ENCODE measurements around the gene TRAF2. TPM values are rescaled to one million over a fixed set of nuclear protein-coding genes. Genes with fewer than 3 reads are reported as not detected.

TRAF2 gene
- total and polyA plus RNA-seq, 2 of the 13 experiments (the other 11 are each of a cell fraction or from before 2014, with no cell fraction given), result 12.4 to 13.6 TPM

GRCh38 chr9:136882947-136883283 lies 3.4 kb upstream of the TRAF2 start (continued):
- TF ChIP-seq, protein P1, sequence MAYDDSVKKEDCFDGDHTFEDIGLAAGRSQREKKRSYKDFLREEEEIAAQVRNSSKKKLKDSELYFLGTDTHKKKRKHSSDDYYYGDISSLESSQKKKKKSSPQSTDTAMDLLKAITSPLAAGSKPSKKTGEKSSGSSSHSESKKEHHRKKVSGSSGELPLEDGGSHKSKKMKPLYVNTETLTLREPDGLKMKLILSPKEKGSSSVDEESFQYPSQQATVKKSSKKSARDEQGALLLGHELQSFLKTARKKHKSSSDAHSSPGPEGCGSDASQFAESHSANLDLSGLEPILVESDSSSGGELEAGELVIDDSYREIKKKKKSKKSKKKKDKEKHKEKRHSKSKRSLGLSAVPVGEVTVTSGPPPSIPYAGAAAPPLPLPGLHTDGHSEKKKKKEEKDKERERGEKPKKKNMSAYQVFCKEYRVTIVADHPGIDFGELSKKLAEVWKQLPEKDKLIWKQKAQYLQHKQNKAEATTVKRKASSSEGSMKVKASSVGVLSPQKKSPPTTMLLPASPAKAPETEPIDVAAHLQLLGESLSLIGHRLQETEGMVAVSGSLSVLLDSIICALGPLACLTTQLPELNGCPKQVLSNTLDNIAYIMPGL (CRISPR knock-in tag; IDR thresholded peaks at IDR 0.05; ENCODE audit: borderline replicate concordance in 1 of 2, low read depth in 1 of 2), result peak in 1 of 2 experiments; percentile 15; a peak in 2 of 4 replicates
- TF ChIP-seq ZNF263 (CRISPR knock-in tag; IDR thresholded peaks at IDR 0.05), result 0 out of 2 replicates have a peak, but pooled peaks have one; percentile 1
- TF ChIP-seq CCDC6 (CRISPR knock-in tag; IDR thresholded peaks at IDR 0.05), result peak; percentile 51; the same call in 1 of the 2 replicates
- 0 out of 2 replicates have a peak, but pooled peaks have one; percentile 5 for TF ChIP-seq ZBTB7B (CRISPR knock-in tag; IDR thresholded peaks at IDR 0.05)
- TF ChIP-seq SALL2 (CRISPR knock-in tag; IDR thresholded peaks at IDR 0.05), result 0 out of 2 replicates have a peak, but pooled peaks have one; percentile 52
- 0 out of 2 replicates have a peak, but pooled peaks have one; percentile 12 for TF ChIP-seq HDAC2 (CRISPR knock-in tag; IDR thresholded peaks at IDR 0.05)
- TF ChIP-seq, protein P2, sequence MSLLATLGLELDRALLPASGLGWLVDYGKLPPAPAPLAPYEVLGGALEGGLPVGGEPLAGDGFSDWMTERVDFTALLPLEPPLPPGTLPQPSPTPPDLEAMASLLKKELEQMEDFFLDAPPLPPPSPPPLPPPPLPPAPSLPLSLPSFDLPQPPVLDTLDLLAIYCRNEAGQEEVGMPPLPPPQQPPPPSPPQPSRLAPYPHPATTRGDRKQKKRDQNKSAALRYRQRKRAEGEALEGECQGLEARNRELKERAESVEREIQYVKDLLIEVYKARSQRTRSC (CRISPR knock-in tag; IDR thresholded peaks at IDR 0.05; ENCODE audit: low read depth), result 0 out of 2 replicates have a peak, but pooled peaks have one; percentile 43
- peak; percentile 4; the same call in 1 of the 2 replicates for TF ChIP-seq CBX5 (CRISPR knock-in tag; IDR thresholded peaks at IDR 0.05; ENCODE audit: borderline replicate concordance)
- 0 out of 2 replicates have a peak, but pooled peaks have one; percentile 1 for TF ChIP-seq ZNF335 (CRISPR knock-in tag; IDR thresholded peaks at IDR 0.05)
- TF ChIP-seq, protein P3, sequence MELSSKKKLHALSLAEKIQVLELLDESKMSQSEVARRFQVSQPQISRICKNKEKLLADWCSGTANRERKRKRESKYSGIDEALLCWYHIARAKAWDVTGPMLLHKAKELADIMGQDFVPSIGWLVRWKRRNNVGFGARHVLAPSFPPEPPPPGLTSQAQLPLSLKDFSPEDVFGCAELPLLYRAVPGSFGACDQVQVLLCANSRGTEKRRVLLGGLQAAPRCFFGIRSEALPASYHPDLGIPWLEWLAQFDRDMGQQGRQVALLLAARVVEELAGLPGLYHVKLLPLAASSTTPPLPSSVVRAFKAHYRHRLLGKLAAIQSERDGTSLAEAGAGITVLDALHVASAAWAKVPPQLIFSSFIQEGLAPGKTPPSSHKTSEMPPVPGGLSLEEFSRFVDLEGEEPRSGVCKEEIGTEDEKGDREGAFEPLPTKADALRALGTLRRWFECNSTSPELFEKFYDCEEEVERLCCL (CRISPR knock-in tag; IDR thresholded peaks at IDR 0.05; ENCODE audit: borderline replicate concordance), result 0 out of 2 replicates have a peak, but pooled peaks have one; percentile 10
- 0 out of 2 replicates have a peak, but pooled peaks have one; percentile 18 for TF ChIP-seq KAT8 (CRISPR knock-in tag; IDR thresholded peaks at IDR 0.05)
